Choroid plexus epithelial cell (primary cell): ENCODE measurements around the gene CENPO.
"Not testable (repeated sequence)": the region's sequence is repeated elsewhere in the genome, so short reads cannot be mapped to it uniquely, and the experiment has no call there.

Experiments
- DNase-seq: peaks from one replicate; pipeline ENCODE4 v3.0.0-alpha.2; 2010; ENCODE audit warnings: low read depth
- H3K4me3 ChIP-seq: 2 replicates; pipeline ENCODE4 v1.5.1; 2011; ENCODE audit warnings: low read depth, mild to moderate bottlenecking, control low read depth, low read length, moderate library complexity
- CTCF ChIP-seq: conservative IDR thresholded peaks from 2 replicates; pipeline ENCODE4 v1.5.1; 2011; ENCODE audit warnings: low read depth, mild to moderate bottlenecking, control low read depth, inconsistent platforms, low read length, moderate library complexity

The CENPO gene

DNA sequence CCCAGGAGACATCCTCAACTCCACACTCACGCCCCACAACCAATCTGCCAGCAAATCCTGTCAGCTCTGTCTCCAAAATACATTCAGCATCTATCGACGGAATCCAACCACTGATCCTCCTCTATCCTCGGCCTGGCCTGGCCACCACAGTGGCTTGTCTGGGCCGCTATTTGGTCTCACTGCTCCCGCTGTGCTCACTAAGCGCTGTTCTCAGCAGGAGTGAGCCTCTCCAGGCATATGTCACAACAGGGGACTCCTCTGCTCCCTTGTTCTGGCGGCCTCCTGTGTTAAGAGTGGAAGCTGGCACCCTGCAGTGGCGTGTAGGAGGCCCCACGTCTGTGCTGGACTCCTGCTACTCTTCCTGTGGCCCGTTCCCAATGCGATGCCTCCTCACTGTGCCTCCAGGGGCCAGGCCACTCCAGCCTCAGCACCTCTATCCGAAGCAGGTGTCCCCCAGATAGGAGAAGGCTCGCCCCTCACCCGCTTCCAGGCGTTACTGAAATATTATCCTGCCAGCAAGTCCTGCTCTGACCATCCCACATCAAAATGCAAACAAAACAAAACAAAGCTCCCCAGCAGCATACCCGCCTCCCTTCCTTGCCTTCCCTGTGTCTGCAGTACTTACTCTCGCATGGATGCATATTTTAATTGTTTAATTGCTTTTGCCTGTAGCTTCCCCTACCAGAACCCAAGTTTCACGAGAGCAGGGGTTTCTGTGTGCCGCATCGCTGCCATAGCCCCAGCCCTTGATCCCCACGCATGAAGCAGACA is 39.9 kb downstream of the CENPO start:
- no peak for TF ChIP-seq CTCF
- no peak overlapping the region for H3K4me3 ChIP-seq

GRCh38 chr2:24833821-24834732 is 40.9 kb downstream of the CENPO start:
- TF ChIP-seq CTCF: no peak
- no peak overlapping the region for H3K4me3 ChIP-seq
- no peak for DNase-seq

More for the DNA sequence above, 39.9 kb downstream of the CENPO start:
- peak; percentile 39 for DNase-seq

- no peak for TF ChIP-seq CTCF
- H3K4me3 ChIP-seq: no peak overlapping the region
- DNase-seq: no peak
These were observed 41.6 kb downstream of the CENPO start for GRCh38 chr2:24834733-24835395.

GRCh38 chr2:24835411-24835810 is 42.2 kb downstream of the CENPO start:
- not testable (repeated sequence) for DNase-seq

DNA sequence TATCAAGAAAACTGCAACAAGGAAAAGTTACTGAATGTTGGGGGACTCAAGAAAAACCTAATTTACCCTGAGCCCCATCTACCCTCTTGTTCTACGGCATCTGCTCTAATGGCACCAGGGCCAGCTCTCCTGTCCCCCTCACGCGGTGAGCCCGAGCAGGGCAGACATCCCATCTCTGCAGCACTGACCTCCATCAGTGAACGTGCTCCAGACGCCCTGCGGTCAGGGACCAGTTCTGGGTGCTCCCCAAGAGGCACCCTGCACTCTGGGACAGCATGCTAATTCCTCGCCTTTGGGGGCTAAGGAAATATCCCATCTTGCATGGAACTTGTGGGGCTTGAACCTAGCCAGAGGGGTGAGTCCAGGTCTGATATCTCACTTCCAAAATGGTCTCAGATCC is 43.0 kb downstream of the CENPO start:
- DNase-seq: no peak
- no peak for TF ChIP-seq CTCF

More at GRCh38 chr2:24835411-24835810, 42.2 kb downstream of the CENPO start:
- H3K4me3 ChIP-seq: not testable (repeated sequence)

GRCh38 chr2:24836706-24837105 is 43.5 kb downstream of the CENPO start:
- H3K4me3 ChIP-seq: no peak overlapping the region
- no peak for TF ChIP-seq CTCF
- no peak for DNase-seq

More for the DNA sequence above, 43.0 kb downstream of the CENPO start:
- H3K4me3 ChIP-seq: no peak overlapping the region

DNA sequence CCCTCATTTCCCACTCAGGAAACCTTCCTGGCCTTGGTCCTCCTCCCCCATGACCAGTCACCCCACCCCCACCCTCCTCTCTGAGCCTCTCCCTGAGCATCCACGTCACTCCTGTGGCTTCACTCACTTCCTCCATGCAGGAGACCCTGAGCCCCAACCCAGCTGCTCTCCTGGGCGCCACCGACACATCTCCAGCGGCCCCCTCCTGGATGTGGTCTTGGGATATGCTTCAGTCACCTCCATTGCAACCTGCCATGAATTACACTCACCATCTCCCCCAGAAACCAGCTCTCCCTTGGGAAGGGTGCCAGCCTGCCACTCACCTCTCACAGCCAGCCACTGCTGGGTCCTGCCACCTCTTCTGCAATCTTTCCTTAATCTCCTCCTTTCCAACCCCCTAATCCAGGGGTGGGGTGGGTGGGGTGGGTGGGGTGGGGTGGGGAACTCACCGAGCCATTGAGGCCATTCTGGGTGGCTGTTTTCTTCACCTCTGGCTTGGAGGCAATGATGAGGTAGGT is 44.8 kb downstream of the CENPO start:
- H3K4me3 ChIP-seq: no peak overlapping the region
- no peak for DNase-seq
- TF ChIP-seq CTCF: no peak
